ENCODE measurements around the gene INPP4A. TPM values are rescaled to one million over a fixed set of nuclear protein-coding genes. Genes with fewer than 3 reads are reported as not detected.

INPP4A gene
- polyA plus RNA-seq, 1 of the 3 experiments (the other 2 are of a cell fraction) = 15.0 TPM

- POLR2A ChIA-PET = no interaction called here
- 96% methylated on average over 4 of the region's 4 CpGs for WGBS (ENCODE audit: low lambda C conversion rate)
- no peak overlapping the region for H2AFZ ChIP-seq (ENCODE audit: low read depth)
- CTCF ChIA-PET = interaction anchor here (1.0 to 2.5 kb wide), 4 partner anchors 10 to 90 kb away, joined by 3 to 8 read pairs (median 3); no protein-coding TSS in a partner anchor
- no peak overlapping the region for H3K9ac ChIP-seq
- H3K9me2 ChIP-seq = no peaks in the 10 kb centered on the region
- no peak for DNase-seq
- no peaks in the 10 kb centered on the region for H3F3A ChIP-seq (replicated peaks; ENCODE audit: insufficient read depth)
- H3K4me3 ChIP-seq (ENCODE audit: low read depth in 2 of 2, low read length in 1 of 2) = no peak overlapping the region
- no peaks in the 10 kb centered on the region; a peak in 1 of 4 replicates for H3K4me1 ChIP-seq (ENCODE audit: control insufficient read depth in 1 of 2, insufficient read depth in 2 of 2, low read depth in 1 of 2, low read length in 1 of 2)
- 0 out of 2 replicates have a peak, but pooled peaks cover 11% of the 10 kb centered on the region for H3K79me2 ChIP-seq (ENCODE audit: insufficient read depth)
- no peaks in the 10 kb centered on the region for H3K27me3 ChIP-seq (ENCODE audit: insufficient read depth)
- H3K36me3 ChIP-seq (replicated peaks in 1 of 2; ENCODE audit: control insufficient read depth in 1 of 2, insufficient read depth in 2 of 2, low read length in 1 of 2) = no peaks in the 10 kb centered on the region
- H3K4me2 ChIP-seq = no peak overlapping the region; the same call in 1 of the 2 replicates
- TF ChIP-seq JUND (IDR thresholded peaks at IDR 0.05) (no peak), ELF1 (IDR thresholded peaks at IDR 0.05) (no peak), RAD21 (IDR thresholded peaks at IDR 0.05; ENCODE audit: low read length) (no peak), USF2 (IDR thresholded peaks at IDR 0.05; ENCODE audit: borderline replicate concordance, low read depth, low read length) (no peak), EP300 (IDR thresholded peaks at IDR 0.05; ENCODE audit: borderline replicate concordance in 1 of 2, low read depth in 1 of 2, low read length in 1 of 2) (no peak), USF1 (IDR thresholded peaks at IDR 0.05; ENCODE audit: borderline replicate concordance, low read depth) (no peak), NFIC (IDR thresholded peaks at IDR 0.05; ENCODE audit: borderline replicate concordance) (no peak)
- H4K20me1 ChIP-seq (ENCODE audit: insufficient read depth) = no peaks in the 10 kb centered on the region
- H3K27ac ChIP-seq (ENCODE audit: low read depth in 2 of 2, low read length in 1 of 2) = peak overlapping the region in 1 of 2 experiments; percentile 45; a peak in 2 of 4 replicates
- no peaks in the 10 kb centered on the region for H3K9me3 ChIP-seq
Observed at GRCh38 chr2:98502556-98503335, 58.1 kb downstream of the INPP4A start.

GRCh38 chr2:98503481-98504105 lies 58.9 kb downstream of the INPP4A start:
- H3K9ac ChIP-seq = no peak overlapping the region
- H4K20me1 ChIP-seq (ENCODE audit: insufficient read depth) = no peaks in the 10 kb centered on the region
- ChIA-PET CTCF (interaction anchor here (1.0 to 1.6 kb wide), 3 partner anchors 11 to 90 kb away, joined by 3 read pairs; no protein-coding TSS in a partner anchor), POLR2A (no interaction called here)
- no peak overlapping the region for H3K27ac ChIP-seq (ENCODE audit: low read depth in 2 of 2, low read length in 1 of 2)
- H3K9me2 ChIP-seq = no peaks in the 10 kb centered on the region
- H3K4me1 ChIP-seq (ENCODE audit: control insufficient read depth in 1 of 2, insufficient read depth in 2 of 2, low read depth in 1 of 2, low read length in 1 of 2) = peaks cover 0 to 2% of the 10 kb centered on the region in 2 experiments; a peak in 1 of 4 replicates
- TF ChIP-seq FOXM1 (IDR thresholded peaks at IDR 0.05; ENCODE audit: low read depth) = no peak
- H3K79me2 ChIP-seq (ENCODE audit: insufficient read depth) = 0 out of 2 replicates have a peak, but pooled peaks cover 11% of the 10 kb centered on the region
- H3K4me3 ChIP-seq (ENCODE audit: low read depth in 2 of 2, low read length in 1 of 2) = no peak overlapping the region
- no peaks in the 10 kb centered on the region for H3K9me3 ChIP-seq
- WGBS (ENCODE audit: low lambda C conversion rate) = 100% methylated on average over 2 of the region's 2 CpGs
- H3K36me3 ChIP-seq (replicated peaks in 1 of 2; ENCODE audit: control insufficient read depth in 1 of 2, insufficient read depth in 2 of 2, low read length in 1 of 2) = no peaks in the 10 kb centered on the region
- H2AFZ ChIP-seq (ENCODE audit: low read depth) = no peak overlapping the region
- no peaks in the 10 kb centered on the region for H3F3A ChIP-seq (replicated peaks; ENCODE audit: insufficient read depth)
- no peak overlapping the region for H3K4me2 ChIP-seq
- DNase-seq = no peak
- no peaks in the 10 kb centered on the region for H3K27me3 ChIP-seq (ENCODE audit: insufficient read depth)

All from SK-N-SH (cell line).